ENCODE data around the gene NSMCE1.

The NSMCE1 gene

GRCh38 chr16:27245276-27246172 lies 23.0 kb downstream of the NSMCE1 start:
- no peak for TF ChIP-seq CTCF (IDR thresholded peaks at IDR 0.05)
- Mint-ChIP-seq H3K36me3 (ENCODE audit: low read depth) (peaks cover 20% of the 10 kb centered on the region), H3K4me3 (no peak overlapping the region), H3K27ac (peak overlapping the region; percentile 92), H3K27me3 (ENCODE audit: low read depth, poor library complexity) (peaks cover 3% of the 10 kb centered on the region), H3K9me3 (no peaks in the 10 kb centered on the region), H3K4me1 (peaks cover 57% of the 10 kb centered on the region)
- no peak for DNase-seq

- no peak for DNase-seq
- H3K27ac Mint-ChIP-seq: peak overlapping the region; percentile 78
- peaks cover 7% of the 10 kb centered on the region for H3K27me3 Mint-ChIP-seq (ENCODE audit: low read depth, poor library complexity)
- H3K9me3 Mint-ChIP-seq: no peaks in the 10 kb centered on the region
- peaks cover 52% of the 10 kb centered on the region for H3K4me1 Mint-ChIP-seq
- H3K36me3 Mint-ChIP-seq (ENCODE audit: low read depth): peaks cover 10% of the 10 kb centered on the region
- peak overlapping the region; percentile 37 for H3K4me3 Mint-ChIP-seq
- TF ChIP-seq CTCF (IDR thresholded peaks at IDR 0.05): no peak
Observed at GRCh38 chr16:27244363-27244755, 24.2 kb downstream of the NSMCE1 start.

DNA sequence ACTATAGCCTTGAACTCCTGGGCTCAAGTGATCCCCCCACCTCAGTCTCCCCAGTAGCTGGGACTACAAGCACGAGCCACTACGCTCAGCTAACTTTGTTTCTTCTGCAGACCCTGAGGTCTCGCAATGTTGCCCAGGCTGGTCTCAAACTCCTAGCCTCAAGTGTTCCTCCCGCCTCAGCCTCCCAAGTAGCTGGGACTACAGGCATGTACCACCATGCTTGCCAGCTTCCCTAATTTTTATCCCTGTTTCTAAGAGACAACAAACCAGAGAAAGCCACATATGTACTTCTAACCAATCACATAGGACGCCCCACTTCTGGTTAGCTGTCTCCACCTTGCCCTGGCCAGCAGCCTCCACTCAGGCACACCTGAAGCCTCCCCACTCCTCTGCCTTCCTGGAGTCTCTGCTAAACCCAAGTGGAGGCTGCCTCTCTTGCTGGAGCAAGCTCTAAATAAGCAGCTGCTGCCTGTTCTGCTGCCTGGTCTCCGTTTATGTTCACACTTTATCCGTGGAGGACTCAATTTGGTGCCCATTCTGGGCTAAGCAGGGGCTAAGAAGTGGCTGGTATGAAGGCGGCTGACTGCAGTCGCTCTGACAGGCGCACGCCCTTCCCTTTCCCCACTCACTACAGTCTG lies 24.7 kb downstream of the NSMCE1 start:
- Mint-ChIP-seq H3K27ac (peak overlapping the region; percentile 41), H3K36me3 (ENCODE audit: low read depth) (peaks cover 8% of the 10 kb centered on the region), H3K27me3 (ENCODE audit: low read depth, poor library complexity) (peaks cover 11% of the 10 kb centered on the region), H3K9me3 (no peaks in the 10 kb centered on the region), H3K4me1 (peaks cover 52% of the 10 kb centered on the region), H3K4me3 (peak overlapping the region; percentile 37)
- no peak for DNase-seq
- no peak for TF ChIP-seq CTCF (IDR thresholded peaks at IDR 0.05)

DNA sequence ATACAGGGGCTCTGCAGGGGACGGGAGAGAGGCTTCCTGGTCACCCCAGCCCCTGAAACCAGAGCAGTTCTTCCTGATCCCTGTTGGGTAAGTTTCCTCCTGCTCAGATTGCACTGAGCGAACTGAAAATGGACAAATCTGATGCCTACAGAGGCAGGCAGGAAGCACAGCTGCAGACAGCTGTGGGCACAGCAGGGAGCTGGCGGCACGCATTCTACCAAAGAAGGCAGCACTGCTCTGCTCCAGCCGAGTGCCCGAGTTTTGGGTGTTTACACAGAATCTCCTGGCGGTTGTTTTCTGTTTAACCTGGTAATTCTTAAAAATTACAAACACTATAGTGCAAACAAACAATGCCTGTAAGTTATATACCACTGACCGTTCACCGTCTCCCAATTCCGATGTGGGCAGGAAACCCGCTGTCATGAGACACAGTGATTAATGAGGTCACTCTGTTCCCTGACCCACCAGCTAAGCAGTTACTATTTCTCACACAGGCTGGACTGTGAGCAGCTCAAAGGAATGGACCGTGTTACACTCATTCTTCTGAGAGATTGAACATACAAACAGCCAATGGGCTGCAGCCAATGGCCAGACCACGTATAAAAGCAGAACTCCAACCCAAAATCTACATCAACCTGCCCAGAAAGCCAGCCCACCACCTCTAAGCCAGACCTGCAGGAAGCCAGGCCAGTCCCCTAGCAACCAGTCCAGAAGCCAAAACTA lies 25.5 kb downstream of the NSMCE1 start:
- Mint-ChIP-seq H3K4me3 (peak overlapping the region; percentile 65), H3K27ac (peak overlapping the region; percentile 62), H3K27me3 (ENCODE audit: low read depth, poor library complexity) (peaks cover 11% of the 10 kb centered on the region), H3K36me3 (ENCODE audit: low read depth) (peaks cover 4% of the 10 kb centered on the region), H3K9me3 (no peaks in the 10 kb centered on the region), H3K4me1 (peaks cover 57% of the 10 kb centered on the region)
- peak; percentile 49 for DNase-seq
- TF ChIP-seq CTCF (IDR thresholded peaks at IDR 0.05): no peak

- H3K27me3 Mint-ChIP-seq (ENCODE audit: low read depth, poor library complexity): peaks cover 11% of the 10 kb centered on the region
- H3K27ac Mint-ChIP-seq: peak overlapping the region; percentile 62
- no peak for TF ChIP-seq CTCF (IDR thresholded peaks at IDR 0.05)
- peak overlapping the region; percentile 65 for H3K4me3 Mint-ChIP-seq
- no peaks in the 10 kb centered on the region for H3K36me3 Mint-ChIP-seq (ENCODE audit: low read depth)
- no peaks in the 10 kb centered on the region for H3K9me3 Mint-ChIP-seq
- no peak for DNase-seq
- H3K4me1 Mint-ChIP-seq: peaks cover 64% of the 10 kb centered on the region
Observed at GRCh38 chr16:27242398-27242797, 26.2 kb downstream of the NSMCE1 start.

Data from nephron progenitor cell (in vitro differentiated cells).